Fibroblast of skin of left biceps (primary cell): ENCODE measurements around the gene ASCC3.
"Not testable (repeated sequence)": the region's sequence is repeated elsewhere in the genome, so short reads cannot be mapped to it uniquely, and the experiment has no call there.

Source experiments
- DNase-seq, 2 experiments: peaks; one replicate each; pipeline ENCODE4 v3.0.0-alpha.2; 2013; ENCODE audit warnings: low read depth in 2 of 2

The ASCC3 gene

GRCh38 chr6:100889351-100889750 is 8.2 kb upstream of the ASCC3 start:
- no peak for DNase-seq

GRCh38 chr6:100886076-100886475 is 4.9 kb upstream of the ASCC3 start:
- peak; percentile 8 for DNase-seq

- no peak for DNase-seq
These were observed 2.2 kb upstream of the ASCC3 start for GRCh38 chr6:100883347-100883746.

- no peak for DNase-seq
These were observed 545 bp upstream of the ASCC3 start for GRCh38 chr6:100881707-100882040.

GRCh38 chr6:100880149-100880852 is 828 bp downstream of the ASCC3 start:
- no peak for DNase-seq

GRCh38 chr6:100879317-100879716 is 1.8 kb downstream of the ASCC3 start:
- no peak for DNase-seq

GRCh38 chr6:100877851-100878250 is 3.3 kb downstream of the ASCC3 start:
- DNase-seq = no peak

GRCh38 chr6:100876251-100876650 is 4.9 kb downstream of the ASCC3 start:
- DNase-seq = no peak

GRCh38 chr6:100865525-100865924 is 15.6 kb downstream of the ASCC3 start:
- no peak for DNase-seq

- DNase-seq = no peak
These were observed 19.1 kb downstream of the ASCC3 start for GRCh38 chr6:100862063-100862462.

GRCh38 chr6:100856146-100856545 is 25.0 kb downstream of the ASCC3 start:
- no peak for DNase-seq

GRCh38 chr6:100851819-100852218 is 29.3 kb downstream of the ASCC3 start:
- no peak for DNase-seq

GRCh38 chr6:100850174-100850573 is 31.0 kb downstream of the ASCC3 start:
- DNase-seq = no peak

GRCh38 chr6:100846276-100846675 is 34.9 kb downstream of the ASCC3 start:
- DNase-seq = no peak

- no peak for DNase-seq
These were observed 35.5 kb downstream of the ASCC3 start for GRCh38 chr6:100845676-100846075.

GRCh38 chr6:100839419-100839818 is 41.7 kb downstream of the ASCC3 start:
- no peak for DNase-seq

GRCh38 chr6:100838011-100838410 is 43.1 kb downstream of the ASCC3 start:
- no peak for DNase-seq

GRCh38 chr6:100833972-100834574 is 47.1 kb downstream of the ASCC3 start:
- DNase-seq = peak; percentile 6 to 9

GRCh38 chr6:100829077-100829595 is 52.0 kb downstream of the ASCC3 start:
- not testable (repeated sequence) for DNase-seq

GRCh38 chr6:100823041-100823440 is 58.1 kb downstream of the ASCC3 start:
- no peak for DNase-seq

GRCh38 chr6:100818066-100818465 is 63.1 kb downstream of the ASCC3 start:
- DNase-seq = no peak

- DNase-seq = no peak
These were observed 71.1 kb downstream of the ASCC3 start for GRCh38 chr6:100810015-100810414.

GRCh38 chr6:100809346-100809745 is 71.8 kb downstream of the ASCC3 start:
- no peak for DNase-seq
